CD14-positive monocyte (primary cell): ENCODE results near the gene ARHGAP18. TPM values are rescaled to one million over a fixed set of nuclear protein-coding genes. Genes with fewer than 3 reads are reported as not detected.

ENCODE experiments used
- DNase-seq, 3 donors: peaks; one replicate each; pipeline ENCODE4 v3.0.0-alpha.2; 2011 to 2022
- H2AFZ ChIP-seq: 2 replicates; pipeline ENCODE4 v1.6.0; 2012; ENCODE audit warnings: mild to moderate bottlenecking, low read depth, low read length, inconsistent platforms; ENCODE audit not compliant: insufficient read depth, poor library complexity, severe bottlenecking
- H3K27ac ChIP-seq, 2 donors: 1 replicate in 1 of 2; 2 replicates in 1 of 2; pipeline ENCODE4 v1.5.1; 2012 to 2013; ENCODE audit warnings: low read length in 2 of 2, control low read depth in 1 of 2, inconsistent platforms in 1 of 2, low read depth in 1 of 2, mild to moderate bottlenecking in 1 of 2
- H3K27me3 ChIP-seq, 2 donors: one replicate each; pipeline versions ENCODE4 v1.6.0 to v1.6.1; 2011 to 2013; ENCODE audit warnings: low read length in 2 of 2; ENCODE audit not compliant: control insufficient read depth in 2 of 2, insufficient read depth in 2 of 2
- H3K36me3 ChIP-seq, 2 donors: replicated peaks in 1 of 2; 1 replicate in 1 of 2; 2 replicates in 1 of 2; pipeline versions ENCODE4 v1.5.1 to v1.6.1; 2012 to 2013; ENCODE audit warnings: low read length in 2 of 2, control low read depth in 1 of 2, inconsistent platforms in 1 of 2, mild to moderate bottlenecking in 1 of 2; ENCODE audit not compliant: insufficient read depth in 2 of 2, control insufficient read depth in 1 of 2
- H3K4me1 ChIP-seq, 2 donors: 1 replicate in 1 of 2; 2 replicates in 1 of 2; pipeline versions ENCODE4 v1.5.1 to v1.6.1; 2012 to 2013; ENCODE audit warnings: low read length in 2 of 2, control low read depth in 1 of 2, inconsistent platforms in 1 of 2, mild to moderate bottlenecking in 1 of 2, moderate library complexity in 1 of 2; ENCODE audit not compliant: insufficient read depth in 2 of 2, control insufficient read depth in 1 of 2
- H3K4me2 ChIP-seq: replicated peaks from 2 replicates; pipeline ENCODE3; 2012; ENCODE audit warnings: low read length, moderate library complexity, mild to moderate bottlenecking; ENCODE audit not compliant: poor library complexity, severe bottlenecking; ENCODE audit errors: extremely low read depth
- H3K4me3 ChIP-seq, 3 experiments: fragments of 200-600 bp in 1 of 3; sonication (generic) in 1 of 3; replicated peaks in 1 of 3; 1 replicate in 2 of 3; 2 replicates in 1 of 3; pipeline ENCODE4 v1.5.1; 2011 to 2013; ENCODE audit warnings: low read length in 3 of 3, mild to moderate bottlenecking in 3 of 3, control low read depth in 2 of 3, low read depth in 2 of 3, inconsistent platforms in 1 of 3, moderate library complexity in 1 of 3
- H3K79me2 ChIP-seq: 2 replicates; pipeline ENCODE4 v1.6.0; 2012; ENCODE audit warnings: mild to moderate bottlenecking, control low read depth, inconsistent platforms, low read length, moderate library complexity; ENCODE audit not compliant: insufficient read depth
- H3K9ac ChIP-seq: 2 replicates; pipeline ENCODE4 v1.6.0; 2017; ENCODE audit warnings: low read length, mild to moderate bottlenecking; ENCODE audit not compliant: insufficient read depth, poor library complexity, severe bottlenecking
- H3K9me3 ChIP-seq, 2 donors: replicated peaks in 1 of 2; 1 replicate in 1 of 2; 2 replicates in 1 of 2; pipeline versions ENCODE4 v1.5.1 to v1.6.1; 2012 to 2013; ENCODE audit warnings: low read length in 2 of 2, control low read depth in 1 of 2; ENCODE audit not compliant: control insufficient read depth in 1 of 2, insufficient read depth in 1 of 2
- H4K20me1 ChIP-seq: 2 replicates; pipeline ENCODE4 v1.6.0; 2012; ENCODE audit warnings: mild to moderate bottlenecking, low read length, control low read depth, moderate library complexity; ENCODE audit not compliant: insufficient read depth
- H3K27ac Mint-ChIP-seq, 7 donors: one replicate each; pipeline ENCODE4 v1.8.0; 2020; ENCODE audit warnings: mild to moderate bottlenecking in 7 of 7, mixed read lengths in 7 of 7, moderate library complexity in 6 of 7, inconsistent platforms in 2 of 7
- H3K27me3 Mint-ChIP-seq, 3 donors: one replicate each; pipeline ENCODE4 v1.8.0; 2021 to 2022; ENCODE audit warnings: low read depth in 3 of 3, mild to moderate bottlenecking in 3 of 3, mixed read lengths in 3 of 3, moderate library complexity in 3 of 3, inconsistent platforms in 1 of 3
- H3K36me3 Mint-ChIP-seq, 2 donors: one replicate each; pipeline ENCODE4 v1.8.0; 2020; ENCODE audit warnings: mixed read lengths in 2 of 2, inconsistent platforms in 1 of 2, mild to moderate bottlenecking in 1 of 2
- H3K4me1 Mint-ChIP-seq: one replicate; pipeline ENCODE4 v1.8.0; 2020; ENCODE audit warnings: mild to moderate bottlenecking, mixed read lengths
- H3K4me3 Mint-ChIP-seq, 2 donors: one replicate each; pipeline ENCODE4 v1.8.0; 2020; ENCODE audit warnings: mild to moderate bottlenecking in 2 of 2, mixed read lengths in 2 of 2, moderate library complexity in 1 of 2
- H3K9me3 Mint-ChIP-seq, 7 donors: one replicate each; pipeline ENCODE4 v1.8.0; 2020 to 2022; ENCODE audit warnings: mixed read lengths in 7 of 7, mild to moderate bottlenecking in 6 of 7, moderate library complexity in 6 of 7, inconsistent platforms in 2 of 7
- WGBS: methylation state at CpG from one replicate; pipeline ENCODE4 v1.1.5; 2013; ENCODE audit warnings: missing lambda C conversion rate; ENCODE audit not compliant: insufficient coverage; 5-methylcytosine and 5-hydroxymethylcytosine counted together
- intact Hi-C, 2 donors: fragments of 100-400 bp; cut with micrococcal nuclease; formaldehyde crosslinking; loops; one replicate each; pipeline versions ENCODE4 v1.15.0 to v1.15.1; 2023
- polyA plus RNA-seq, 3 donors: library from polyadenylated mRNA; depleted of rRNA in 1 of 3; unstranded in 2 of 3; stranded (reverse) in 1 of 3; fragments of 300-500 nt in 2 of 3; fragments of >200 nt in 1 of 3; fragmentation: Illumina TruSeq in 2 of 3; gene quantifications; 1 replicate in 2 of 3; 2 replicates in 1 of 3; pipeline ENCODE4 v1.2.3, GENCODE V29; 2012 to 2021
- TF ChIP-seq, protein P1 (sequence below): fragments of 200-600 bp; IDR thresholded peaks from one replicate; pipeline ENCODE4 v1.8.0; 2022; ENCODE audit warnings: antibody characterized with exemption, mild to moderate bottlenecking

ARHGAP18 gene
- polyA plus RNA-seq, 3 donors, result 3.7 to 5.6 (median 3.8) TPM

DNA sequence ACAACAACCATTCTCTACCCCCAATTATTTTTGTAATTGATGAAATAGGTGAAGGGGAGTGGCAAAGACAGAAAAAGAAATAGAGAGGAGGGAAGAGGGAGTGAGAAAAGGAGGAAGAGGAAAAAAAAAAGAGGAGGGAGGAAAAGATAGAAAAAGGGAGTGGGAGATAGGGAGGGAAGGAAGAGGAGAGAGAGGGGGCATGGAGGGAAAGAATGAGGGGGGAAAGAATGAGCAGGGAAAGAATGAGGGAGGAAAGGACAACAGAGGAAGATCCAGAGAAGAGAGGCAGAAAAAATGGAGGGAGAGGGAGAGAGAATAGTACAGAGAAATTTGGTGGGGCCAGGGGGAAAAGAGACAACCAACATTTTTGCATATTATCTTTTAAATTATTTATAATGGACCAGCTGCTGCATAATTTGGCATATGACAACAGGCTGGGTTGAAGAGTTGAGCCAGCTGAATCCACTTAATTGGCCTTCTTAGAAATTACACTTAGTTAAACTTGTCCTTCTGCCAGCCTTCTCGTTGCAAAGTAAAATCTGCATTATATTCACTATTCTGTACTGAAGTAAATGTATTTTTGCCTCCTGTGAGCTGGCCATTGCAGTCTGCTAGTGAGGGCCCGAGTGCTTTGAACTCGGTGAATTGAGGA is 101.0 kb downstream of the ARHGAP18 start:
- no peaks in the 10 kb centered on the region for H3K4me1 ChIP-seq
- peaks cover 5 to 47% of the 10 kb centered on the region in 2 donors for H3K36me3 ChIP-seq
- no peak overlapping the region for H3K4me3 ChIP-seq
- peaks cover 4% of the 10 kb centered on the region for H3K4me1 Mint-ChIP-seq
- no peaks in the 10 kb centered on the region for H3K27me3 ChIP-seq
- intact Hi-C loops, result no loop called here
- WGBS, result 94% methylated on average over 2 of the region's 3 CpGs
- H3K27ac Mint-ChIP-seq, result peak overlapping the region in 1 of 7 donors; percentile 42
- H3K9me3 ChIP-seq, result no peaks in the 10 kb centered on the region
- TF ChIP-seq, protein P1, sequence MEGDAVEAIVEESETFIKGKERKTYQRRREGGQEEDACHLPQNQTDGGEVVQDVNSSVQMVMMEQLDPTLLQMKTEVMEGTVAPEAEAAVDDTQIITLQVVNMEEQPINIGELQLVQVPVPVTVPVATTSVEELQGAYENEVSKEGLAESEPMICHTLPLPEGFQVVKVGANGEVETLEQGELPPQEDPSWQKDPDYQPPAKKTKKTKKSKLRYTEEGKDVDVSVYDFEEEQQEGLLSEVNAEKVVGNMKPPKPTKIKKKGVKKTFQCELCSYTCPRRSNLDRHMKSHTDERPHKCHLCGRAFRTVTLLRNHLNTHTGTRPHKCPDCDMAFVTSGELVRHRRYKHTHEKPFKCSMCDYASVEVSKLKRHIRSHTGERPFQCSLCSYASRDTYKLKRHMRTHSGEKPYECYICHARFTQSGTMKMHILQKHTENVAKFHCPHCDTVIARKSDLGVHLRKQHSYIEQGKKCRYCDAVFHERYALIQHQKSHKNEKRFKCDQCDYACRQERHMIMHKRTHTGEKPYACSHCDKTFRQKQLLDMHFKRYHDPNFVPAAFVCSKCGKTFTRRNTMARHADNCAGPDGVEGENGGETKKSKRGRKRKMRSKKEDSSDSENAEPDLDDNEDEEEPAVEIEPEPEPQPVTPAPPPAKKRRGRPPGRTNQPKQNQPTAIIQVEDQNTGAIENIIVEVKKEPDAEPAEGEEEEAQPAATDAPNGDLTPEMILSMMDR, result no peak
- H3K27me3 Mint-ChIP-seq, result no peaks in the 10 kb centered on the region
- no peak overlapping the region for H3K4me3 Mint-ChIP-seq
- H3K79me2 ChIP-seq, result no peaks in the 10 kb centered on the region
- H3K27ac ChIP-seq, result no peak overlapping the region
- no peak overlapping the region for H3K9ac ChIP-seq
- no peaks in the 10 kb centered on the region for H4K20me1 ChIP-seq
- no peak overlapping the region for H3K4me2 ChIP-seq
- no peaks in the 10 kb centered on the region for H3K9me3 Mint-ChIP-seq
- peaks cover 32 to 46% of the 10 kb centered on the region in 2 donors for H3K36me3 Mint-ChIP-seq
- DNase-seq, result no peak
- no peak overlapping the region for H2AFZ ChIP-seq

DNA sequence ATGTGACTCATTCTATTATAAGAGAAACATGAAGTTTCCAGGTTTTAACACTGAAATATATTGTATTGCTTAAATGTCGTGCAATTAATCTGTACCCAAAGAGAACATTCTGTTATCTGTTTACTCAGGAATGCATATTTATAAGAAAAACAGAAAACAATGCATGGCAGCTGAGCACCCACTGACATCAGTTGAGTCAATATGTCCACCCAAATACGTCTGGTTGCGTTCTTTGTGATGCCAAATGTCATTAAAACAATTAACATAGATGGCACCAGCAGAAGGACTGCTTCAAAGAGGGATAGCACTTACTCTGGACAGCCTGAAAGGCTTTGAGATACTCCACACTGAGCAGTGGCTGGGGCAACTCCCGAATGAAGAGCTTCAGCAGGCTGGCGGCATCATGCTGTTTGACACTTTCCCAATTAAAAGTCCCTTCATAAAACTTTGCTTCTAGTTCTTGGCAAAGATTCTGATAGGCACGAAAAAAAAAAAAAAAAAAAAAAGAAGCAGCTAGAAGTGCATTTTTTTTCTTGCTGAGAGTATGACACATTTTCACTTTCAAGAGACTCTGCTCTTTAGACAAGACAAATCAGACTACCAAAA is 102.3 kb downstream of the ARHGAP18 start:
- H3K9me3 ChIP-seq, result no peaks in the 10 kb centered on the region
- no peak overlapping the region for H3K4me3 Mint-ChIP-seq
- 100% methylated on average over 4 of the region's 6 CpGs for WGBS
- H3K27ac Mint-ChIP-seq, result no peak overlapping the region
- no peaks in the 10 kb centered on the region for H3K9me3 Mint-ChIP-seq
- peaks cover 38 to 52% of the 10 kb centered on the region in 2 donors for H3K36me3 Mint-ChIP-seq
- H3K36me3 ChIP-seq, result peaks cover 5 to 54% of the 10 kb centered on the region in 2 donors
- TF ChIP-seq, protein P1, result no peak
- H2AFZ ChIP-seq, result no peak overlapping the region
- H3K4me3 ChIP-seq, result no peak overlapping the region
- H3K4me2 ChIP-seq, result no peak overlapping the region
- no peaks in the 10 kb centered on the region for H3K79me2 ChIP-seq
- no peaks in the 10 kb centered on the region for H4K20me1 ChIP-seq
- no peak for DNase-seq
- H3K27me3 ChIP-seq, result no peaks in the 10 kb centered on the region
- H3K27ac ChIP-seq, result no peak overlapping the region
- no peaks in the 10 kb centered on the region for H3K4me1 ChIP-seq
- no peak overlapping the region for H3K9ac ChIP-seq
- peaks cover 4% of the 10 kb centered on the region for H3K4me1 Mint-ChIP-seq
- intact Hi-C loops, result no loop called here
- peaks cover 0 to 2% (median 0%) of the 10 kb centered on the region in 3 donors for H3K27me3 Mint-ChIP-seq
